H54 (cell line): ENCODE measurements around the gene FANCI.
"Not testable (repeated sequence)": the region's sequence is repeated elsewhere in the genome, so short reads cannot be mapped to it uniquely, and the experiment has no call there.

Source experiments
- DNase-seq: peaks from one replicate; pipeline ENCODE4 v3.0.0; 2011; ENCODE audit warnings: low spot score, mixed read lengths; ENCODE audit not compliant: insufficient read length
- FAIRE-seq: peaks from 3 replicates; lab custom pipeline; 2011; peaks lifted over from hg19 to GRCh38; lab: Jason Lieb, UNC
- POLR2A ChIP-seq: IDR thresholded peaks from 2 replicates; pipeline ENCODE4 v1.6.1; 2011; ENCODE audit warnings: low read depth, mild to moderate bottlenecking, low read length

Gene FANCI

DNA sequence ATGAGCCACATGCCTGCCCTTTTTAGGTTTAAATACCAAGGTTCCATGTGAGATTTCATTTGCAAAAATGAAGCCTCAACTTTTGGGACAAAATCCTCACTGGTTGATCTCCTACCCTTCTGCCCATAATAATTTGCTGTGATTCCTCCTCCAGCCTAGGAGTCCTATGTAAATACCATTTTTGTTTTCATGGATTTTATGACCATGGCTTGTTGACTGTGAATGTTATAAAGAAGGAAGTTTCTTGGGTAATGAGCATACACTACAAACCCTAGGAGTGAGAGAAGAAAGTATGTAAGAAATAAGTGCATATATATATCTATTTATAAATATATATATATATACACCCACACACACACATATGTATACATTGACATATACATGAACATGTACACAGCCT, 35.5 kb upstream of the FANCI start:
- DNase-seq (no peak), FAIRE-seq (no peak)
- no peak for TF ChIP-seq POLR2A

DNA sequence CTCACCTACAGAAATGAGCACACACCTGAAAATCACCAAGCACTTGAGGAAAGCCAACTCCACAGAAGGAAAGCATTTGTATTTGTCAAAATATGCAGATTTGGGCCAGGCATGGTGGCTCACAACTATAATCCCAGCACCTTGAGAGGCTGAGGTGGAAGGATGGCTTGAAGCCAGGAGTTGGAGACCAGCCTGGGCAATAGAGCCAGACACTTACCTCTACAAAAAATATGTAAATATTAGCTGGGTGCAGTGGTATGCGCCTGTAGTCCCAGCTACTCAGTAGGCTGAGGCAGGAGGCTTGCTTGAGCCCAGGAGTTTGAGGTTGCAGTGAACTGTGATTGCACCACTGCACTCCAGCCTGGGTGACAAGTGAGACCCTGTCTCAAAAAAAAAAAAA, 34.7 kb upstream of the FANCI start:
- DNase-seq = no peak
- no peak for TF ChIP-seq POLR2A
- FAIRE-seq = no peak

DNA sequence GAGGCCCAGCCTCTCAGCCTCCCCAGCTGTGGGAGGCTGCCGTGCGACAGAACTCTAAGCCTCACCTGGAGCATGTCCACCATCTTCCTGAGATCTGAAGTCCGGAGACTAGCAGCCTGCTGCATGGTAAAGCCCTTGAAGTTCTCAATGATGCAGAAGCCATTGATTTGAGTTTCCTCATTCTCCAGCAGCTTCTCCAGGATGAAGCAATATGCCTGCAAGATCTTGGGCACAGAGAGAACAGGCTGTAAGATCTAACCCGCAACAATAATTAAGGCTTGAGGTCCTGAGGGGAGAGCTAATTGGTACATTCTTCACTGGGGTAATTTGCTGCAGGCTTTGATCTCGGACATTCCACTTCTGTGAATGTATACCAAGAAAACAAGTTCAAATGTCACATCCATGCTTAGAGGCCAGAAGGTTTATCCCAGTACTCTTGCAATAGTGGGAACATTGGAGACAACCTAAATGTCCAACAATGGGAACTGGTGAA, 32.1 kb upstream of the FANCI start:
- no peak for TF ChIP-seq POLR2A

DNA sequence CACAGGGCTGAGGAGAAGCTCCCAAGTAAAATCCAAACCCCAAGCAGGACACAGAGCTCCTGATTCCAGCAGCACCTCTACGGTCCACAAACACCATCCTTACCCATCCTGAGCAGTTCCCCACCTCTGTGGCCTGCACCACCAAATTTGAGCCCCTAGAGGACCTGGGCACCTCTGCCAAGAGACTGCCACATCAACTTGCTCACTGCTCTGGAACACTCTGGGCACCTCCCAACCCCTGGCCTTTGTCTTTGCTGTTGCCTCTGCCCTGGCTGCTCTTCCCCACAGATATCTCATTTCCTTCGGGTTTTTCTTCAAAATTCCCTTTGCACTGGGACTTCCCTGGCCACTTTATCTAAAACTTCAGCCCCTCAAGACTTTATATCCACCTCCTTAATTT, 28.2 kb upstream of the FANCI start:
- TF ChIP-seq POLR2A = no peak
- FAIRE-seq = no peak

More for the DNA sequence above, 32.1 kb upstream of the FANCI start:
- DNase-seq = no peak
- FAIRE-seq = no peak

DNA sequence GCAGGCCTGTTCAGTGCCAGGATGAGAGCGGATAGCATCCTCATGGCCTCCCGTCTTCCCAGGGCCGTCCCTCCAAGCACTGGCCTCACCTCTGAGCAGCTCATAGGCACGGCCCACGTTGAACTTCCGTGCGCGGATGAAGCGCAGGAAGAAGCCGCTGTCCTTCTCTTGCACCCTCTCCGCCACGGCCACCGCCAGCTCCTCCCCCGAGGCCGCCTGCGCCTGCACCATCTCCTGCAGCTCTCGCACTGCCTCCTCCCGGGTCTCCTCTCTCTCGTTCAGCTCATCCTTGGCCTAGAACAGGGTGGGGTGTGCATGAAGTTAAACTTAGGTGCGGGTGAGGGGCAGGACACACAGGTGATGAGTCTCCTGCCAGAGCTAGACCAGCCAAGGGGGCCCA, 26.7 kb upstream of the FANCI start:
- FAIRE-seq (no peak), DNase-seq (no peak)
- no peak for TF ChIP-seq POLR2A

More for the DNA sequence above, 28.2 kb upstream of the FANCI start:
- DNase-seq = no peak

DNA sequence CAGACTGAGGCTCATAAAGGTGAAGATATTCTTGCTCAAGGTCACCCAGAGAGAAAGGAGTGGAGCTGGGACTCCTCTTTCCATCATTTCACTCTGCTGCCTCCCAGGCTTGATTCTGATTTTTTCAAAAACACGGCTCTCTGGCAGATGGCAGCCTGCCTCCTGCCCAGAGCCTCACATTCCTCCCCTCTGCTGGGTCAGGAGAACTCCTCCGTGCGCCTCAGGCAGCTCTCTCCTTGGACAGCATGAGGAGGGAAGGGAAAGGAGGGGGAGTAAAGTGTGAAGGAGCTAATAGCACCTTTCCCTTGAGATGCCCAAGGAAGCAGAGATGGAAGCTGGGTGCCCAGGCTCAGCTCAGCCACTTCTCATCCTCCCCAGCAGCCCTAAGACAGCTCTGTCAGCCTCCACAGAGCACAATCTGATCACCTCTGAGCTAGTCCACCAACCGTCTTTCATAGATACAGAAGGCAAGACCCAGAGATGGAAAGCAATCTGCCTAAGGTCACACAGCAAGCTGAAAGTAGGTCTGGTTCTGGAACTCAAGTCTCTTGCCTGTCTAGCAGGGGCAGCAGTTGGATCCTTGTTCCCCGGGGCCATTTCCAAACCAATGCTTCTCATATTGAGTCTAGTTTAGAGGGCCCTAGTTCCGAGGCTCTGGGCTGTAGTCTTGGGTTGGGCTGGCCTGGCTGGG, 25.9 kb upstream of the FANCI start:
- no peak for TF ChIP-seq POLR2A
- FAIRE-seq (no peak), DNase-seq (no peak)

DNA sequence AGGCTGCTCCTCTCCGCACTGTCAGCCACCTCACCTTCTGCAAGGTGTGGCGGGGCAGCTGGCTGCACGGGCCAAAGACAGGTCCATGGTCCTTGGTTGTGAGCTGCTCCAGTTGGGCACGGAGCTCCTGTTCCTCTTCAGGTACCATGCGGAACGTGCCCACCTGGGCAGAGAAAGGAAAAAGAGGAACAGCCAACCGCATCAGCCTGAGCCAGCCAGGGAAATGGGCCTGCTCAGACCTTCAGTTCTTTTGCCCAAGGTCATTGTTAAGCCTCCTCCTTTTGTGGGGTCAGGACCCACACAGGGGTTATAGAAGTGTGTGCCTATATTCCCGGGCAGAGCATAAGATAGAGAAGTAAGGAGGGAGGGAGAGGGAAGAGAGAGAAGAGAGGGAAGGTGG, 25.2 kb upstream of the FANCI start:
- FAIRE-seq (no peak), DNase-seq (no peak)
- no peak for TF ChIP-seq POLR2A

DNA sequence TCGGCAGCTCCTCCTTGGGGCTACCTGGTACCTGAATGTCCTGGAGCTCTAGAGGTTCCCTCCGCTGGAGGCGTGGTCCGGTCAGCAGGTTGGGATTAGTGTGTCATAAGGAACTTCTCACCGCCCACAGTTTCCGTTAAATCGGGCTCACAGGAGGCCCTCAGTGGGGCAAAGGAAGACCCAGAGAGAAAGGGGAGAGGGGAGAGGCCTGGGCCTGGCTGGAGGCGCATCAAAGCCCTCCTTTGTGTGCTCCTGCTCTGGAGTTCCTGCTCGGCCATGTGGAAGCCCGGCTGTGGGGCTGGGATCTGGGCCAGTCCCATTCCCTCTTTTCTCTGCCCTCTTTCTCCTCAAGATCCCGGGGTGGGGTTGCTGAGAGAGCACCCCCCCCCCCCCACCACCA, 22.2 kb upstream of the FANCI start, which contains the start of gene RLBP1:
Gene RLBP1 (minus strand): TSS at position 37 of the 400 bp plus-strand sequence. CDS start 2,604 bp downstream, outside the sequence.
- FAIRE-seq (no peak), DNase-seq (no peak)

DNA sequence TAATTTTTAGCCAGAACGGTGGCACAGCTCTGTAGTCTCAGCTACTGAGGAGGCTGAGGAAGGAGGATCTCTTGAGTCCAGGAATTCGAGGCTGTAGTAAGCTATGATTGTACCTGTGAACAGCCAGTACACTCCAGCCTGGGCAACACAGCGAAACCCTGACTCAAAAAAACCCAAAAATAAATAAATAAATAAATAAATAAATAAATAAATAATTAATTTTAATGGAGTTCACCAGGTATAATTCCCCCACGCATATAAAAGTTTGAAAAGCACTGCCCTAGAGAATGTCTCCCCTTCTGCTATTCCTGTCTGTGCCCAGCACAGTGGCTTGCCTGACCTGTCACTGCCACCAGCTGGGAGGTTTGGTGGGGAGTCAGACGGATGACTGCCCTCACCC, 18.2 kb upstream of the FANCI start:
- FAIRE-seq (no peak), DNase-seq (no peak)
- no peak for TF ChIP-seq POLR2A

More for the DNA sequence above, 22.2 kb upstream of the FANCI start, which contains the start of gene RLBP1:
- no peak for TF ChIP-seq POLR2A

DNA sequence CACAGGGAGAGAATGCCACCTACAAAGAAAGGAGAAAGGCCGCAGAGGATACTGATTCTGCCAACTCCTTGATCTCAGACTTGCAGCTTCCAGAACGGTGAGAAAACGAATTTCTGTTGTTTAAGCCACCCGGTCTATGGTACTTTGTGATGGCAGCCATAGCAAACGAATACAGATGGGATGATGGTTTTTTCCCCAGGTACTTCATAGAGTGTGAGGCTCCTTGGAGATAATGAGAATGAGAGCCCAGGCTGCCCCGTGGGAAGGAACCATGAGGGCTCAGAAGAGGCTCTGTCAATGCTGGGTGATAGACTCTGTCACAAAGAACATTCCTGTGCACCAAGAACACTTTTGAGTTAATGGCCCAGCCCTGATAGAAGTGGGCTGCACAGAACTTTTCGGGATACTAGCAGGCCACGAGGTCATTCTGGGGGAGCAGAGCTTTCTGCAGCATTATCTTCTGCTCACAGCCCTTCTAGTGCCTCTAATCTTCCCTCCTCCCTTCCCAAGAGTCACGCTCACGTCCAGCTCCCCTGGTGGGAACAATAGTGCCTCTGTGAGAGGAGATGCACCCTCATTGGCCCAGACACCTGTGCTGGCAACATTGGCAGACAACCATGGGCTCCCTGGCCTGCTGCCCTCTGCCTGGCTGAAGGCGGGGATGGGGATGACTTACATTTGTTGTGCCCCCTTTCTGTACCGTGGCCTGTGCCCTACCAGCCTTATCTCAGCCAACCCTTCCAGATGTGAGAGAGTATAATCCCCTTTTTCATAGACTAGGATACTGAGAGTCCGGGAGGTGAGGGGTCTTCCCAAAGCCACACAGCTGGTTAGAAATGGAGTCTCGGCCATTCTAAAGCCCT, 17.2 kb upstream of the FANCI start:
- no peak for FAIRE-seq
- TF ChIP-seq POLR2A = no peak

DNA sequence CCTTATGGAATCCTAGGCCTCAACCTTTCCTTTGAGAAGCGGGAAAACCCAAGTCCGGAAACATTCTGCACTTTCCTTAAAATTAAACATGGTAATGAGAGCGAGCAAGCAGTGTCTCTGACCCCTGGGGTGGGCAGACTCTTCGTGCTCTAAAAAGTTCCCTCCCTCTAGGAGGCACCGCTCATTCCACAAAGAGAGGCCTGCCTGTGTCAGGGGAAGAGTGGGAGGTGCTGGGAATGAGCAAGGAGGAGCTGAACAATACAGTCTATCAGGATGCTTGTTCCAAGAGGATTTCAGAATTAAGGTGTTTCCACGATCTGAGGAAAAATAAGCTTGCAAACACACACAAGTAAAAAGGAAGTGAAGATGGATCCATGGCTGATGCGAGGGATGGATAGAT, 16.4 kb upstream of the FANCI start:
- no peak for FAIRE-seq
- TF ChIP-seq POLR2A = no peak
- DNase-seq = no peak

More for the DNA sequence above, 17.2 kb upstream of the FANCI start:
- DNase-seq = no peak

DNA sequence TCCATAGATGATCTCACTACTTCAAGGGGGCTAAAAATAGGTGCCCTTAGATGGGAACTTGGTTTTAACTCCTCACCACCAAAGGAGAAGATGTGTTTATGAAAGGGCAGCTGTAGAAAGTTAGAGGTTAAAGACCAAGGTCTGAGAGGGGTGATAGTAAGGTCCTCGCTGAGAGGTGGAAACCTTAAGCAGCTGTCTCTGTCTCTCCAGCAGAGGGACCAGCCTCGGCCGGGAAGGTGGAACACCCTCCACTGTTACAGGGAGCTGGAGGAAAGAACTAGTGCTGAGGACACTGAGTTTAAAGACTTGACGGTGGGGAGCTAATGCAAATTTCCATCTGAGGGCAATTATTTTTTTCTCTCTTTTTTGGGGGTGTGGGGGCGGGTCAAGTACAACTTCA, 13.5 kb upstream of the FANCI start:
- TF ChIP-seq POLR2A = no peak
- FAIRE-seq (no peak), DNase-seq (no peak)

DNA sequence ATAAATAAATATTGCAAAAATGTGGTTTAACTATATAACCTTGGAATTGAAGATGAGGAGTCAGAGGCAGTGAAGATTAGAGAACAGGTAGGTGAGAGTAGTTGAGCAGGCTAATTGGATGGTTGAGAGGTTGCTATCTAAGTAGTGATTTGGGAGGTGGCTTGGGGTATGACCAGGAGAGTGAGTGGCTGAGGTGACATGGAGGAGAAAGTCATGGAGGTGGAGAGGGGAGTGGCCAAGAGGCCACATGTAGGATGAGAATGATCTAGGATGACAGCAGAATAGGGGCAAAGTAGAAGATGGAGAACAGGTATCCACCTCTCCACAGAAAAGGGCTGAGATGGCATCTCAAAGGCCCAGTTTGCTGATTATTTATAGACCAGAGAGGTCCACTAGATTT, 11.9 kb upstream of the FANCI start:
- DNase-seq = no peak
- TF ChIP-seq POLR2A = no peak
- FAIRE-seq = no peak

DNA sequence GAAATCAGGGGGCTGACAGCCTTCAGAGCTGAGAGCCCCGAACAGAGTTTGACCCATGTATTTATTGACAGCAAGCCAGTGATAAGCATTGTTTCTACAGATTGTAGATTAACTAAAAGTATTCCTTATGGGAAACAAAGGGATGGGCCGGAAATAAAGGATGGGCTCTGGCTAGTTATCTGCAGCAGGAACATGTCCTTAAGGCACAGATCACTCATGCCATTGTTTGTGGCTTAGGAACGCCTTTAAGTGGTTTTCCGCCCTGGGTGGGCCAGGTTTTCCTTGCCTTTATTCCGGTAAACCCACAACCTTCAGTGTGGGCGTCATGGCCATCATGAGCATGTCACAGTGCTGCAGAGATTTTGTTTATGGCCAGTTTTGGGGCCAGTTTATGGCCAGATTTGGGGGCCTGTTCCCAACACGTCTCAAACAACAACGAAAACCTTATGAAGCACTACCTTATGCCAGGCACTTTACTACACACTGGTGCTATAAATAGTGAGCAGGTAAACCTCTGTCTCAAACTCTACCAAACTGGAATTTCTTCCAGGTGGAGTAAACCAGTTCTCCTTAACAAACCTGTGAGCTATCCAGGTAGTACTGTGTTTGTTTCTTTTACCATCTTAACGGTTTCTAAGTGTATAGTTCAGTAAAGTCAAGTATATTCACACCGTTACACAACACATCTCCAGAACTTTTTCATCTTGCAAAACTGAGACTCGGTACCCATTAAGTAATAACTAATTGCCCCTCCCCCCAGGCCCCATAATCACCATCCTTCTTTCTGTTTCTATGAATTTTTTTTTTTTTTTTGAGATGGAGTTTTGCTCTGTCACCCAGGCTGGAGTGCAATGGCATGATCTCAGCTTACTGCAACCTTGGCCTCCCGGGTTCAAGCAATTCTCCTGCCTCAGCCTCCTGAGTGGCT, 3.6 kb upstream of the FANCI start:
- not testable (repeated sequence) for DNase-seq, FAIRE-seq
